A549 (cell line): ENCODE data around the gene MYB. TPM values are rescaled to one million over a fixed set of nuclear protein-coding genes. Genes with fewer than 3 reads are reported as not detected.

Experiments
- ATAC-seq, 2 experiments: fragments of 200-7000 bp in 1 of 2; fragments of >200 bp in 1 of 2; cut with Nextera tagmentation in 1 of 2; cut with Tn5 transposase in 1 of 2; 3 replicates each; pipeline versions ENCODE4 v1.8.0 to v1.9.1; 2018 to 2020; ENCODE audit warnings: mild to moderate bottlenecking in 1 of 2, moderate library complexity in 1 of 2
- CTCF ChIA-PET: fragments of 300-600 bp; sonication (Branson Sonifier 250); formaldehyde crosslinking; extraction: SDS; loops from one replicate; lab custom pipeline; 2021; ENCODE audit warnings: antibody characterized with exemption, inconsistent platforms; lab: Yijun Ruan, JAX
- POLR2A ChIA-PET: fragments of 350-600 bp; formaldehyde crosslinking; extraction: SDS; loops from one replicate; lab custom pipeline; 2021; ENCODE audit warnings: antibody characterized with exemption, inconsistent platforms; lab: Yijun Ruan, JAX
- DNase-seq, 2 experiments: peaks; one replicate each; pipeline versions ENCODE4 v3.0.0 to v3.0.0-alpha.2; 2011 to 2016; ENCODE audit warnings: low read depth in 1 of 2, low spot score in 1 of 2
- FAIRE-seq: peaks from 2 replicates; lab custom pipeline; 2011; peaks lifted over from hg19 to GRCh38; lab: Jason Lieb, UNC
- H3K27ac ChIP-seq, 2 experiments: fragments of >200 bp; sonication (Bioruptor Twin); formaldehyde crosslinking; 3 replicates each; pipeline ENCODE4 v1.5.1; 2016 to 2017
- H3K4me1 ChIP-seq: fragments of >200 bp; sonication (Bioruptor Twin); formaldehyde crosslinking; 3 replicates; pipeline ENCODE4 v1.6.1; 2016
- H3K4me2 ChIP-seq: fragments of >200 bp; sonication (Bioruptor Twin); formaldehyde crosslinking; 3 replicates; pipeline ENCODE4 v1.6.1; 2016
- H3K4me3 ChIP-seq: fragments of >200 bp; sonication (Bioruptor Twin); formaldehyde crosslinking; 3 replicates; pipeline ENCODE4 v1.5.1; 2016
- H3K9me3 ChIP-seq: fragments of >200 bp; sonication (Bioruptor Twin); formaldehyde crosslinking; 3 replicates; pipeline ENCODE4 v1.6.1; 2016
- BCL3 ChIP-seq: fragments of >200 bp; sonication (Bioruptor Twin); formaldehyde crosslinking; IDR thresholded peaks from 3 replicates; pipeline ENCODE4 v1.6.1; 2016
- BHLHE40 ChIP-seq: IDR thresholded peaks from 2 replicates; pipeline ENCODE4 v1.6.1; 2012; ENCODE audit warnings: low read depth, low read length, inconsistent platforms
- CBX2 ChIP-seq: fragments of 200-600 bp; sonication (generic); IDR thresholded peaks from 2 replicates; pipeline ENCODE4 v1.6.1; 2016; ENCODE audit warnings: low read depth, mild to moderate bottlenecking, borderline replicate concordance
- CBX8 ChIP-seq: fragments of 200-600 bp; sonication (generic); IDR thresholded peaks from 2 replicates; pipeline ENCODE4 v1.6.1; 2016
- ELK1 ChIP-seq: fragments of 150-350 bp; IDR thresholded peaks from 2 replicates; pipeline ENCODE4 v1.6.1; 2014; ENCODE audit warnings: low read depth, mild to moderate bottlenecking, low read length
- EP300 ChIP-seq, 2 experiments: fragments of >200 bp; sonication (Bioruptor Twin); formaldehyde crosslinking; IDR thresholded peaks; 2 replicates in 1 of 2; 3 replicates in 1 of 2; pipeline ENCODE4 v1.6.1; 2016 to 2017
- FOSB ChIP-seq: fragments of 250-450 bp; sonication (Bioruptor Pico); IDR thresholded peaks from 2 replicates; pipeline ENCODE4 v1.5.0; 2020; ENCODE audit warnings: mild to moderate bottlenecking, moderate library complexity
- FOSL2 ChIP-seq, 2 experiments: fragments of 450-650 bp in 1 of 2; fragments of >200 bp in 1 of 2; sonication (Bioruptor Twin) in 1 of 2; formaldehyde crosslinking; IDR thresholded peaks; 2 replicates each; pipeline versions ENCODE4 v1.5.0 to v1.6.1; 2016 to 2020; ENCODE audit warnings: mild to moderate bottlenecking in 1 of 2, moderate library complexity in 1 of 2
- HES2 ChIP-seq: fragments of >200 bp; sonication (Bioruptor Twin); formaldehyde crosslinking; IDR thresholded peaks from 2 replicates; pipeline ENCODE4 v1.6.1; 2016
- HOXA7 ChIP-seq: fragments of 250-450 bp; sonication (Bioruptor Pico); IDR thresholded peaks from 2 replicates; pipeline ENCODE4 v1.5.0; 2020; ENCODE audit warnings: mild to moderate bottlenecking, moderate library complexity
- HOXB5 ChIP-seq: fragments of 250-450 bp; sonication (Bioruptor Pico); IDR thresholded peaks from 2 replicates; pipeline ENCODE4 v1.5.0; 2020; ENCODE audit warnings: mild to moderate bottlenecking, moderate library complexity
- MAX ChIP-seq: IDR thresholded peaks from 2 replicates; pipeline ENCODE4 v1.6.1; 2012
- NFE2L2 ChIP-seq: fragments of 150-350 bp; conservative IDR thresholded peaks from 2 replicates; pipeline ENCODE4 v1.6.1; 2014; ENCODE audit warnings: low read length
- NR3C1 ChIP-seq: fragments of >200 bp; sonication (Bioruptor Twin); formaldehyde crosslinking; IDR thresholded peaks from 3 replicates; pipeline ENCODE4 v1.6.1; 2017
- POLR2AphosphoS2 ChIP-seq: conservative IDR thresholded peaks from 2 replicates; pipeline ENCODE4 v1.6.1; 2012; ENCODE audit warnings: low read length, improper control_type of control experiment, inconsistent platforms
- RAD21 ChIP-seq, 2 experiments: fragments of >200 bp in 1 of 2; sonication (Bioruptor Twin) in 1 of 2; formaldehyde crosslinking in 1 of 2; IDR thresholded peaks in 1 of 2; conservative IDR thresholded peaks in 1 of 2; 2 replicates in 1 of 2; 3 replicates in 1 of 2; pipeline ENCODE4 v1.6.1; 2012 to 2018; ENCODE audit warnings: inconsistent platforms in 1 of 2
- RNF2 ChIP-seq: fragments of 200-600 bp; sonication (generic); IDR thresholded peaks from 2 replicates; pipeline ENCODE4 v1.6.1; 2016; ENCODE audit warnings: low read depth, mild to moderate bottlenecking, antibody characterized with exemption, moderate library complexity, borderline replicate concordance
- SMC3 ChIP-seq: fragments of >200 bp; sonication (Bioruptor Twin); formaldehyde crosslinking; IDR thresholded peaks from 3 replicates; pipeline ENCODE4 v1.6.1; 2018; ENCODE audit warnings: inconsistent platforms
- TP53 ChIP-seq: fragments of 250-450 bp; sonication (Bioruptor Pico); IDR thresholded peaks from 2 replicates; pipeline ENCODE4 v1.5.0; 2021; ENCODE audit warnings: mild to moderate bottlenecking, moderate library complexity
- ZFP36 ChIP-seq: fragments of 450-650 bp; IDR thresholded peaks from 2 replicates; pipeline ENCODE4 v1.6.1; 2014; ENCODE audit warnings: borderline replicate concordance; ENCODE audit not compliant: partially characterized antibody
- WGBS: methylation state at CpG from one replicate; pipeline ENCODE4 v1.1.6; 2017; ENCODE audit errors: missing lambda C conversion rate; 5-methylcytosine and 5-hydroxymethylcytosine counted together
- polyA plus RNA-seq, 4 experiments: library from polyadenylated mRNA; depleted of rRNA in 3 of 4; stranded (reverse); fragments of >200 nt; fragmentation: RNase III in 1 of 4; extraction: RNeasy Plus Mini Kit Qiagen cat#74134 plus additional on column Dnase treatment in 1 of 4; gene quantifications; 2 replicates in 3 of 4; 3 replicates in 1 of 4; pipeline ENCODE4 v1.2.3, GENCODE V29; 2011 to 2017

Gene MYB
- polyA plus RNA-seq, 2 of the 4 experiments (the other 2 are of a cell fraction): 0.22 to 0.27 TPM

- CTCF ChIA-PET: no interaction called here
- WGBS: 57% methylated on average over 5 of the region's 5 CpGs
- no peak for FAIRE-seq
- ATAC-seq: no peak
- no peaks in the 10 kb centered on the region for H3K4me1 ChIP-seq
- TF ChIP-seq HOXA7 (CRISPR knock-in tag) (no peak), SMC3 (no peak)
- no peaks in the 10 kb centered on the region for H3K9me3 ChIP-seq
- POLR2A ChIA-PET: no interaction called here
- no peak overlapping the region for H3K4me2 ChIP-seq
- H3K27ac ChIP-seq: no peak overlapping the region
- no peak overlapping the region for H3K4me3 ChIP-seq
- no peak for DNase-seq
Observed at GRCh38 chr6:135233686-135234491, 52.8 kb downstream of the MYB start.

GRCh38 chr6:135234492-135234780, 53.3 kb downstream of the MYB start:
- POLR2A ChIA-PET: no interaction called here
- TF ChIP-seq MAX: no peak
- TF ChIP-seq CBX8: no peak
- no peak for TF ChIP-seq BHLHE40
- no peak for TF ChIP-seq POLR2AphosphoS2
- TF ChIP-seq FOSL2 (IDR thresholded peaks at IDR 0.05): no peak
- TF ChIP-seq FOSL2 (CRISPR knock-in tag; IDR thresholded peaks at IDR 0.05): no peak
- no peak for TF ChIP-seq SMC3
- TF ChIP-seq NFE2L2: no peak
- TF ChIP-seq ELK1: no peak
- no peak for TF ChIP-seq RAD21 (conservative IDR thresholded peaks at IDR 0.05 in 1 of 2, IDR thresholded peaks at IDR 0.05 in 1 of 2)
- no peak for TF ChIP-seq RNF2
- no peak for TF ChIP-seq NR3C1
- TF ChIP-seq BCL3: no peak
- no peak for TF ChIP-seq TP53 (CRISPR knock-in tag)
- no peak for TF ChIP-seq ZFP36
- FAIRE-seq: no peak
- Histone ChIP-seq H3K4me2 (no peak overlapping the region), H3K27ac (no peak overlapping the region), H3K9me3 (no peaks in the 10 kb centered on the region), H3K4me3 (no peak overlapping the region), H3K4me1 (no peaks in the 10 kb centered on the region)
- ATAC-seq: no peak
- 75% methylated on average over 1 of the region's 1 CpG for WGBS
- CTCF ChIA-PET: interaction anchor here (1.3 kb wide), 1 partner anchor 72 kb away, joined by 3 read pairs; no protein-coding TSS in a partner anchor
- DNase-seq: no peak

GRCh38 chr6:135235716-135236115, 54.6 kb downstream of the MYB start:
- ChIA-PET CTCF (interaction anchor here (1.3 kb wide), 1 partner anchor 73 kb away, joined by 3 read pairs; no protein-coding TSS in a partner anchor), POLR2A (no interaction called here)
- FAIRE-seq (no peak), ATAC-seq (no peak), DNase-seq (no peak)
- no peaks in the 10 kb centered on the region for H3K4me1 ChIP-seq
- 65% methylated on average over 5 of the region's 5 CpGs for WGBS
- H3K27ac ChIP-seq: no peak overlapping the region
- no peak for TF ChIP-seq CBX8
- no peak for TF ChIP-seq HOXB5 (CRISPR knock-in tag)
- TF ChIP-seq NFE2L2: no peak
- no peak for TF ChIP-seq FOSB (CRISPR knock-in tag)
- TF ChIP-seq BCL3: no peak
- TF ChIP-seq EP300 (IDR thresholded peaks at IDR 0.05): no peak
- no peak for TF ChIP-seq CBX2
- no peak for TF ChIP-seq HES2
- H3K9me3 ChIP-seq: no peaks in the 10 kb centered on the region
- H3K4me2 ChIP-seq: no peak overlapping the region
- H3K4me3 ChIP-seq: no peak overlapping the region
